Immature natural killer cell (primary cell): ENCODE data around the gene OR12D3. TPM values are rescaled to one million over a fixed set of nuclear protein-coding genes. Genes with fewer than 3 reads are reported as not detected.

Source experiments
- DNase-seq, 3 donors: peaks; one replicate each; pipeline ENCODE4 v3.0.0; 2022; ENCODE audit warnings: mixed read lengths in 1 of 3
- H3K27ac Mint-ChIP-seq, 6 donors: one replicate each; pipeline ENCODE4 v1.8.0; 2020; ENCODE audit warnings: mixed read lengths in 6 of 6, mild to moderate bottlenecking in 5 of 6, inconsistent platforms in 4 of 6, moderate library complexity in 3 of 6
- H3K27me3 Mint-ChIP-seq, 3 donors: one replicate each; pipeline ENCODE4 v1.8.0; 2020 to 2021; ENCODE audit warnings: low read depth in 3 of 3, mild to moderate bottlenecking in 3 of 3, mixed read lengths in 3 of 3, moderate library complexity in 3 of 3, inconsistent platforms in 1 of 3
- H3K36me3 Mint-ChIP-seq, 3 donors: one replicate each; pipeline ENCODE4 v1.8.0; 2020; ENCODE audit warnings: mixed read lengths in 3 of 3, inconsistent platforms in 2 of 3, mild to moderate bottlenecking in 2 of 3
- H3K4me1 Mint-ChIP-seq, 2 donors: one replicate each; pipeline ENCODE4 v1.8.0; 2020; ENCODE audit warnings: inconsistent platforms in 2 of 2, mild to moderate bottlenecking in 2 of 2, mixed read lengths in 2 of 2, moderate library complexity in 1 of 2
- H3K4me3 Mint-ChIP-seq, 5 donors: one replicate each; pipeline ENCODE4 v1.8.0; 2020; ENCODE audit warnings: mild to moderate bottlenecking in 5 of 5, mixed read lengths in 5 of 5, inconsistent platforms in 3 of 5, moderate library complexity in 3 of 5
- H3K9me3 Mint-ChIP-seq, 6 donors: one replicate each; pipeline ENCODE4 v1.8.0; 2020; ENCODE audit warnings: mild to moderate bottlenecking in 6 of 6, mixed read lengths in 6 of 6, inconsistent platforms in 4 of 6, moderate library complexity in 3 of 6
- polyA plus RNA-seq, 3 donors: library from polyadenylated mRNA; unstranded; fragments of 300-500 nt; fragmentation: Illumina TruSeq; gene quantifications; one replicate each; pipeline ENCODE4 v1.2.3, GENCODE V29; 2021

The OR12D3 gene
- polyA plus RNA-seq, 3 donors from 2014 or later = not detected

GRCh38 chr6:29345380-29345779, 29.7 kb downstream of the OR12D3 start:
- H3K9me3 Mint-ChIP-seq = peaks cover 0 to 3% (median 0%) of the 10 kb centered on the region in 6 donors

GRCh38 chr6:29336269-29336668, 38.8 kb downstream of the OR12D3 start:
- Mint-ChIP-seq H3K9me3 (peaks cover 0 to 4% (median 0%) of the 10 kb centered on the region in 6 donors), H3K27me3 (peaks cover 2 to 11% (median 4%) of the 10 kb centered on the region in 3 donors), H3K4me1 (no peaks in the 10 kb centered on the region), H3K27ac (no peak overlapping the region), H3K4me3 (no peak overlapping the region), H3K36me3 (no peaks in the 10 kb centered on the region)
- no peak for DNase-seq

More at GRCh38 chr6:29345380-29345779, 29.7 kb downstream of the OR12D3 start:
- Mint-ChIP-seq H3K4me1 (no peaks in the 10 kb centered on the region), H3K4me3 (no peak overlapping the region), H3K36me3 (peaks cover 0 to 4% (median 0%) of the 10 kb centered on the region in 3 donors), H3K27ac (no peak overlapping the region), H3K27me3 (peaks cover 2 to 7% (median 3%) of the 10 kb centered on the region in 3 donors)
- no peak for DNase-seq

GRCh38 chr6:29332676-29333075, 42.4 kb downstream of the OR12D3 start:
- peaks cover 0 to 4% (median 0%) of the 10 kb centered on the region in 6 donors for H3K9me3 Mint-ChIP-seq
- H3K36me3 Mint-ChIP-seq = no peaks in the 10 kb centered on the region
- H3K4me3 Mint-ChIP-seq = no peak overlapping the region
- peaks cover 4 to 15% (median 5%) of the 10 kb centered on the region in 3 donors for H3K27me3 Mint-ChIP-seq
- H3K4me1 Mint-ChIP-seq = no peaks in the 10 kb centered on the region
- no peak for DNase-seq
- H3K27ac Mint-ChIP-seq = no peak overlapping the region

GRCh38 chr6:29325777-29326176, 49.3 kb downstream of the OR12D3 start:
- DNase-seq = no peak
- H3K36me3 Mint-ChIP-seq = no peaks in the 10 kb centered on the region
- no peaks in the 10 kb centered on the region for H3K4me1 Mint-ChIP-seq
- peaks cover under 1 to 20% (median 2%) of the 10 kb centered on the region in 3 donors for H3K27me3 Mint-ChIP-seq
- no peak overlapping the region for H3K4me3 Mint-ChIP-seq
- no peak overlapping the region for H3K27ac Mint-ChIP-seq
- H3K9me3 Mint-ChIP-seq = peaks cover 0 to 2% (median 0%) of the 10 kb centered on the region in 6 donors

Other genes with a start within 250 kb of the OR12D3 start
- not detected for gene OR2J2, start 204.4 kb downstream of the OR12D3 start, polyA plus RNA-seq
- not detected for gene OR14J1, start 73.6 kb downstream of the OR12D3 start, polyA plus RNA-seq
- not detected for gene OR5V1, start 6.4 kb downstream of the OR12D3 start, polyA plus RNA-seq
- gene OR12D2, start 20.3 kb upstream of the OR12D3 start, polyA plus RNA-seq = not detected
- not detected for gene OR12D1, start 39.6 kb upstream of the OR12D3 start, polyA plus RNA-seq
- gene OR10C1, start 64.0 kb upstream of the OR12D3 start, polyA plus RNA-seq = not detected
- gene OR11A1, start 81.8 kb upstream of the OR12D3 start, polyA plus RNA-seq = not detected
- not detected for gene OR2H1, start 81.9 kb upstream of the OR12D3 start, polyA plus RNA-seq
- gene MAS1L, start 112.7 kb upstream of the OR12D3 start, polyA plus RNA-seq = not detected
- gene UBD, start 184.4 kb upstream of the OR12D3 start, polyA plus RNA-seq = not detected
- not detected for gene OR2H2, start 209.8 kb upstream of the OR12D3 start, polyA plus RNA-seq